ENCODE results near the gene MIPOL1.
"Not testable (repeated sequence)": the region's sequence is repeated elsewhere in the genome, so short reads cannot be mapped to it uniquely, and the experiment has no call there.

MIPOL1 gene

GRCh38 chr14:37447883-37448391, 250.2 kb downstream of the MIPOL1 start:
- DNase-seq (ENCODE audit: low read depth in 1 of 2, low spot score in 1 of 2): no peak

GRCh38 chr14:37452323-37452722, 254.6 kb downstream of the MIPOL1 start:
- DNase-seq (ENCODE audit: low read depth in 1 of 2, low spot score in 1 of 2): no peak

DNA sequence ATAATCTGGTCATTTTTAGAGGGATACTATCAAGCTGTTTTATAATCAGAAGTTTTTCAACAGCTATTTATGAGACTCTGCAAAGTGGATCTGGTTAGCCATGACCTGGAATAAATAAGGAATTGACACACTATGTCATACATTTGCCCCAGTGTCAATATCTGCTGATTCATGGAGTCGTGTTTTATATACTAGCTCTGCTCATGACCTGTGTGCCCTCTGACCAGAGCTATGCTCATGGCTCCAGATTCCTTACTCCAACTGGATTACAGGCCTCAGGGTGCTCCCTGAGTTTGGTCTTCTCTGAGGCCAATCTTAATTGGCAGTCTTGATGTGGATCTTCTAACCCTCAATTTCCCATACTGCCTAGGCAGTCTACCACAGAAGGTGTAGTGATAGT, 256.2 kb downstream of the MIPOL1 start:
- no peak for DNase-seq (ENCODE audit: low read depth in 1 of 2, low spot score in 1 of 2)

DNA sequence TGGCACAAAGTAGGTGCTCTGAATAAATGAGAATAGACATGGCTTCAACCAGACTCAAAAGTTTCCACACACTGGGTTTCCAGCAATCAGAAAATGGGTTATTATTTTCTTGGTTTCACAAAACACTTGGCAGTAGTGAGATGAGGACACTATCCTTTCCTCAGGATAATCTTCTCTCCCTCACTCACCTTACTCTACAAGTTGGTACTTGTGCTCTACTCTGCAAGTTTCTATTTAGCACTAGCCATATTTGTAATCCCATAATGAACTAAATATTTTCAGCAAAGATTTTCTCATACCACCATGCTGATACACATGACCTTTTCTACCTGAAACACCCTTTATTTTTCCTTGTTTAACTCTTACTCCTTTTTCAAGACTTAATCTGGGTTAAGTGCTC, 259.6 kb downstream of the MIPOL1 start:
- no peak for DNase-seq (ENCODE audit: low read depth in 1 of 2, low spot score in 1 of 2)

- DNase-seq (ENCODE audit: low read depth in 1 of 2, low spot score in 1 of 2): not testable (repeated sequence)
These were observed 264.7 kb downstream of the MIPOL1 start for GRCh38 chr14:37462426-37462825.

DNA sequence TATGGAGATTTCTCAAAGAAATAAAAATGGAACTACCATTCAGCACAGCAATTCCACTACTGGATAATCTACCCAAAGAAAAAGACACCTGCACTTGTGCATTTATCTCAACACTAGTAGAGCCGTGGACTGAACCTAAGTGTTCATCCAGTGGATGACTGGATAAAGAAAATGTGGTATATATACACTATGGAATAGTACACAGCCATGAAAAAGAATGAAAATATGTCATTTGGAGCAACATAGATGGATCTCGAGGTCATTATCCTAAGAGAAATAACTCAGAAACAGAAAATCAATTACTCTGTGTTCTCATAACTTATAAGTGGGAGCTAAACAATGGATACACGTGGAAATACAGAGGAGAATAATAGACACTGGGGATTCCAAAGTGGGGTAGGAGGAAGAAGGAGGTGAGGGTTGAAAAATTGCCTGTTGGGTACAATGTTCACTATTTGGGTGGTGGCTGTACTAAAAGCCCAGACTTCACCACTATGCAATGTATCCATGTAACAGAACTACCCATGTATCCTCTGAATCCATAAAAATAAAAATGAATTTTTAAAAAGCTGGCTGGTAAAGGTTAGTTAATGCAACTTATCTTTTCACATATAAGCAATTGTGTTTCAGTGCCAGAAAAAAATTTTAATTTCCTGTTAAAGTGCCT, 266.6 kb downstream of the MIPOL1 start:
- no peak for DNase-seq (ENCODE audit: low read depth in 1 of 2, low spot score in 1 of 2)

- no peak for DNase-seq (ENCODE audit: low read depth in 1 of 2, low spot score in 1 of 2)
These were observed 268.4 kb downstream of the MIPOL1 start for GRCh38 chr14:37466003-37466622.

GRCh38 chr14:37466623-37467088, 268.9 kb downstream of the MIPOL1 start:
- DNase-seq (ENCODE audit: low read depth in 1 of 2, low spot score in 1 of 2): no peak

GRCh38 chr14:37469650-37470049, 271.9 kb downstream of the MIPOL1 start:
- no peak for DNase-seq (ENCODE audit: low read depth in 1 of 2, low spot score in 1 of 2)

DNA sequence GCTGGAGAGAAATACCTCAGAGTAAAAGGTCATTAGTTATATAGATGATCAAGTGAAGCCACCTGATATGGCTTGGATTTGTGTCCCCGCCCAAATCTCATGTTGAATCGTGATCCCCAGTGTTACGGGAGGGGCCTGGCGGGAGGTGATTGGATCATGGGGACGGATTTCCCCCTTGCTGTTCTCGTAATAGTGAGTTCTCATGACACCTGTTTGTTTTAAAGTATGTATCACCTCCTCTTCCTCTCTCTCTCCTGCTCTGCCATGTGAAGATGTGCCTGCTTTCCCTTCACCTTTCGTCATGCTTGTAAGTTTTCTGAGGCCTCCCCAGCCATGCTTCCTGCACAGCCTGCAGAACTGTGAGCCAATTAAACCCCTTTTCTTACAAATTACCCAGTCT, 272.5 kb downstream of the MIPOL1 start:
- no peak for DNase-seq (ENCODE audit: low read depth in 1 of 2, low spot score in 1 of 2)

- no peak for DNase-seq (ENCODE audit: low read depth in 1 of 2, low spot score in 1 of 2)
These were observed 275.2 kb downstream of the MIPOL1 start for GRCh38 chr14:37472906-37473305.

GRCh38 chr14:37474191-37474590, 276.5 kb downstream of the MIPOL1 start:
- no peak for DNase-seq (ENCODE audit: low read depth in 1 of 2, low spot score in 1 of 2)

GRCh38 chr14:37480446-37481290, 282.9 kb downstream of the MIPOL1 start:
- no peak for DNase-seq (ENCODE audit: low read depth in 1 of 2, low spot score in 1 of 2)

- no peak for DNase-seq (ENCODE audit: low read depth in 1 of 2, low spot score in 1 of 2)
These were observed 284.7 kb downstream of the MIPOL1 start for GRCh38 chr14:37482428-37482827.

- no peak for DNase-seq (ENCODE audit: low read depth in 1 of 2, low spot score in 1 of 2)
These were observed 285.9 kb downstream of the MIPOL1 start for GRCh38 chr14:37483672-37484071.

DNA sequence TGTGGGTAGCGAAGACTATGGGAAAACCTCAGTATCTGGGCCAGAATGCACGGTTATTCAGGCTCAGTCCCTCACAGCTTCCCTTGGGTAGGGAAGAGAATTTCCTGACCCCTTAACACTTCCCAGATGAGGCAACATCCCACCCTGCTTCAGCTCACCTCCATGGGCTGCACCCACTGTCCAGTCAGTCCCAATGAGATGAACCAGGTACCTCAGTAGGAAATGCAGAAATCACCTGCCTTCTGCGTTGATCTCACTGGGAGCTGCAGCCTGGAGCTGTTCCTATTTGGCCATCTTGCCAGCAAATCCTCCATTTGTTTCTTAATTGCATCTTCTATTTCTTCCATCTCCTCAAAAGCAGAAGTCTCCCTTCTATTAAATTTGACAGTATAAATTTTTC, 292.9 kb downstream of the MIPOL1 start:
- no peak for DNase-seq (ENCODE audit: low read depth in 1 of 2, low spot score in 1 of 2)

DNA sequence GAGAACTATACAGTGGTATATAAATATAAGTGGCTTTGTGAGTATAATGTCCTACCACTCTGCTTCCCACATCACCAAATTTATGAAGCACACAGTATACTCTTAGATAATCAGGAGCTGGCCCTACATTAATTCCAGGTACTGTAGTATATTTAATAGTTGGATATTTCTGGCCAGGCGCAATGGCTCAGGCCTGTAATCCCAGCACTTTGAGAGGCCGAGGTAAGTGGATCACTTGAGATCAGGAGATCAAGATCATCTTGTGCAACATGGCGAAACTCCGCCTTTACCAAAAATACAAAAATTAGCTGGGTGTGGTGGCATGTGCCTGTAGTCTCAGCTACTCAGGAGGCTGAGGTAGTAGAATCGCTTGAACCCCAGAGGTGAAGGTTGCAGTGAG, 293.3 kb downstream of the MIPOL1 start:
- no peak for DNase-seq (ENCODE audit: low read depth in 1 of 2, low spot score in 1 of 2)

DNA sequence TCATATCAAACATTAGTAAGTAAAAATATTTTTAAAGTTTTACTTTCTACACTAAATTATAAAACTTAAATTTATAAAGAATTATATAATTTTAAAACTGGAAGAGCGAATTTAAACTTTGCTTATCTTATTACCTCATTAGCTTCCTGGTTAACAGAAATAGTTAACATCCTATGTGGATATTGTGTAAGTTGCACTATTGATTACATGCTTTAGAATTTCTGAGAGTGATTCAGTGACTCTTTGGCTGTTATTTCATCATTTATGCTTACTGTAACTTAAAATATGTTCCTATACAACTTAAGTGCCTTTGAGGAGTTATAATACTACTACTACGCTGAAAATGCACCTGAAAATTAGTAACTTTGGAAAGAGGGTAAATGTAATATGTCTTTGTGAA, 295.9 kb downstream of the MIPOL1 start:
- no peak for DNase-seq (ENCODE audit: low read depth in 1 of 2, low spot score in 1 of 2)

DNA sequence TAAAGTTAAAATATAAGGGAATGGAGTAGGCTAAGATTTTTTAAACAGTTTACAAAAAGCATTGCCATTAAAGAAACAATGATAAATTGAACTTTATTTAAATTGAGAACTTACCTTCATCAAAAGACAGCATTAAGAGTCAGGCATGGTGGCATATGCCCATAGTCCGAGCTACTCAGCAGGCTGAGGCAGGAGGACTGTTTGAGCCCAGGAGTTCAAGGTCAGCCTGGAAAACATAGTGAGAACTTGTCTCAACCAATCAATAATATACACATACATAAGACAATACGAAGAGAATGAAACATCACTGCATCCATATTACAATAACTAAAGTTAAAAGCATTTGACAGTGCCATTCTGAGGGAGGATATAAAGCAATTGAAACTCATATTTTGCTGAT, 299.7 kb downstream of the MIPOL1 start:
- DNase-seq (ENCODE audit: low read depth in 1 of 2, low spot score in 1 of 2): no peak

- no peak for DNase-seq (ENCODE audit: low read depth in 1 of 2, low spot score in 1 of 2)
These were observed 304.1 kb downstream of the MIPOL1 start for GRCh38 chr14:37501877-37502276.

DNA sequence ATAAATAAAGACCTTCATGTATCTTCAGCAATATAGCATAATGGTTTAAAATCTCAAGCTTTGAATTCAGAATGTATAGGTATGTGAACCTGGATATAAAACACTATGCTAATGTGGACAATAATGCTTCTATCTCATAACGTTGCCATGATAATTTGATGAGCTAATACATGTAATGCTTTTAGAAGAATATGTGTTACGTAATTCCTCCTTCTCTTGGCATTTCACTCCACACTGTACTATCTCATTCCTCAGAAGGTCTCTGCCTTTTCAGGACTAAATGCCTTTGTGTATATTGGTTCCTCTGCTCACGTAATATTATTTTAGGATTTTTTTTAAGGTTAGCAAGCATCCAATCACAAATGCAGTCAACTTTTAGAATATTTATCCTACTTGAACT, 310.8 kb downstream of the MIPOL1 start:
- DNase-seq (ENCODE audit: low read depth in 1 of 2, low spot score in 1 of 2): no peak

GRCh38 chr14:37512173-37512572, 314.4 kb downstream of the MIPOL1 start:
- DNase-seq (ENCODE audit: low read depth in 1 of 2, low spot score in 1 of 2): no peak

Measured in activated CD4-positive, alpha-beta T cell treated with anti-CD3 and anti-CD28 coated beads, Interleukin-2, amount 50 U/mL, for 24 hours (primary cell).